ENCODE results near the gene NLGN4X.

Gene NLGN4X

GRCh38 chrX:6151971-6152370, 76.7 kb downstream of the NLGN4X start:
- DNase-seq (ENCODE audit: low read depth) = no peak

GRCh38 chrX:6149060-6149872, 79.4 kb downstream of the NLGN4X start:
- DNase-seq (ENCODE audit: low read depth) = no peak

GRCh38 chrX:6134255-6134654, 94.4 kb downstream of the NLGN4X start:
- DNase-seq (ENCODE audit: low read depth) = no peak

GRCh38 chrX:6132970-6133369, 95.7 kb downstream of the NLGN4X start:
- DNase-seq (ENCODE audit: low read depth) = no peak

- no peak for DNase-seq (ENCODE audit: low read depth)
These were observed 97.4 kb downstream of the NLGN4X start for GRCh38 chrX:6131287-6131686.

- DNase-seq (ENCODE audit: low read depth) = no peak
These were observed 99.5 kb downstream of the NLGN4X start for GRCh38 chrX:6129195-6129594.

GRCh38 chrX:6120329-6120728, 108.3 kb downstream of the NLGN4X start:
- no peak for DNase-seq (ENCODE audit: low read depth)

- DNase-seq (ENCODE audit: low read depth) = no peak
These were observed 133.2 kb downstream of the NLGN4X start for GRCh38 chrX:6095469-6095868.

- no peak for DNase-seq (ENCODE audit: low read depth)
These were observed 154.1 kb downstream of the NLGN4X start for GRCh38 chrX:6074532-6074931.

GRCh38 chrX:6071731-6072130, 156.9 kb downstream of the NLGN4X start:
- DNase-seq (ENCODE audit: low read depth) = no peak

GRCh38 chrX:6067600-6067999, 161.1 kb downstream of the NLGN4X start:
- DNase-seq (ENCODE audit: low read depth) = no peak

GRCh38 chrX:6053141-6053540, 175.5 kb downstream of the NLGN4X start:
- DNase-seq (ENCODE audit: low read depth) = no peak

GRCh38 chrX:6052111-6052745, 176.4 kb downstream of the NLGN4X start:
- no peak for DNase-seq (ENCODE audit: low read depth)

- no peak for DNase-seq (ENCODE audit: low read depth)
These were observed 179.5 kb downstream of the NLGN4X start for GRCh38 chrX:6049132-6049531.

- DNase-seq (ENCODE audit: low read depth) = no peak
These were observed 187.0 kb downstream of the NLGN4X start for GRCh38 chrX:6041630-6042029.

GRCh38 chrX:6029014-6029413, 199.7 kb downstream of the NLGN4X start:
- DNase-seq (ENCODE audit: low read depth) = no peak

GRCh38 chrX:6026980-6027379, 201.7 kb downstream of the NLGN4X start:
- DNase-seq (ENCODE audit: low read depth) = no peak

- DNase-seq (ENCODE audit: low read depth) = no peak
These were observed 202.2 kb downstream of the NLGN4X start for GRCh38 chrX:6026429-6026828.

GRCh38 chrX:6024204-6024603, 204.5 kb downstream of the NLGN4X start:
- DNase-seq (ENCODE audit: low read depth) = no peak

- DNase-seq (ENCODE audit: low read depth) = no peak
These were observed 207.2 kb downstream of the NLGN4X start for GRCh38 chrX:6021316-6022091.

- DNase-seq (ENCODE audit: low read depth) = no peak
These were observed 209.6 kb downstream of the NLGN4X start for GRCh38 chrX:6019076-6019475.

- DNase-seq (ENCODE audit: low read depth) = no peak
These were observed 213.2 kb downstream of the NLGN4X start for GRCh38 chrX:6015423-6015822.

GRCh38 chrX:6012357-6012756, 216.3 kb downstream of the NLGN4X start:
- DNase-seq (ENCODE audit: low read depth) = no peak

Data from activated T-helper 1 cell treated with Interleukin-2 at 50 U/mL for 16 hours (primary cell).